HepG2 (cell line): Measurements from ENCODE around the gene FGGY. TPM values are rescaled to one million over a fixed set of nuclear protein-coding genes. Genes with fewer than 3 reads are reported as not detected.

Experiments
- ARID3A ChIP-seq: IDR thresholded peaks from 2 replicates; pipeline ENCODE4 v1.6.1; 2012; ENCODE audit warnings: low read depth, low read length, improper control_type of control experiment
- CHD2 ChIP-seq: IDR thresholded peaks from 2 replicates; pipeline ENCODE4 v1.6.1; 2011; ENCODE audit warnings: low read depth, low read length, improper control_type of control experiment
- ELF3 ChIP-seq: IDR thresholded peaks from 2 replicates; pipeline ENCODE4 v1.6.1; 2016; ENCODE audit warnings: missing genetic modification reagents, missing compliant biosample characterization
- EZH2 ChIP-seq: conservative IDR thresholded peaks from 2 replicates; pipeline ENCODE4 v1.6.1; 2012; ENCODE audit warnings: mild to moderate bottlenecking, low read depth, low read length, moderate library complexity
- HMG20A ChIP-seq: IDR thresholded peaks from 2 replicates; pipeline ENCODE4 v1.6.1; 2016; ENCODE audit warnings: borderline replicate concordance
- MLX ChIP-seq: IDR thresholded peaks from 2 replicates; pipeline ENCODE4 v1.6.1; 2016
- PRMT3 ChIP-seq: sonication (generic); formaldehyde crosslinking; IDR thresholded peaks from 2 replicates; pipeline ENCODE4 v1.8.1; 2022; ENCODE audit warnings: low read depth, mild to moderate bottlenecking, moderate library complexity, missing genetic modification reagents, borderline replicate concordance
- RAD51 ChIP-seq: fragments of 450-650 bp; IDR thresholded peaks from 2 replicates; pipeline ENCODE4 v1.6.1; 2016; ENCODE audit warnings: borderline replicate concordance
- RARG ChIP-seq: sonication (generic); formaldehyde crosslinking; IDR thresholded peaks from 2 replicates; pipeline ENCODE4 v1.4.0; 2020; ENCODE audit warnings: low read depth, mild to moderate bottlenecking, missing genetic modification reagents
- RNF219 ChIP-seq: sonication (generic); formaldehyde crosslinking; IDR thresholded peaks from 2 replicates; pipeline ENCODE4 v1.5.0; 2020; ENCODE audit warnings: mild to moderate bottlenecking, missing genetic modification reagents
- SMAD9 ChIP-seq: sonication (generic); formaldehyde crosslinking; IDR thresholded peaks from 2 replicates; pipeline ENCODE4 v1.5.1; 2020; ENCODE audit warnings: mild to moderate bottlenecking, missing genetic modification reagents
- SMC3 ChIP-seq: IDR thresholded peaks from 2 replicates; pipeline ENCODE4 v1.6.1; 2011; ENCODE audit warnings: low read length, improper control_type of control experiment
- TEF ChIP-seq: sonication (generic); formaldehyde crosslinking; IDR thresholded peaks from 2 replicates; pipeline ENCODE4 v1.5.0; 2020; ENCODE audit warnings: missing genetic modification reagents
- THAP7 ChIP-seq: sonication (generic); formaldehyde crosslinking; IDR thresholded peaks from 2 replicates; pipeline ENCODE4 v1.8.1; 2023; ENCODE audit warnings: mild to moderate bottlenecking, missing genetic modification reagents
- ZBTB7A ChIP-seq: sonication (generic); formaldehyde crosslinking; IDR thresholded peaks from 2 replicates; pipeline ENCODE4 v1.8.0; 2022; ENCODE audit warnings: mild to moderate bottlenecking, missing genetic modification reagents
- ZNF180 ChIP-seq: sonication (generic); formaldehyde crosslinking; IDR thresholded peaks from 2 replicates; pipeline ENCODE4 v1.4.0; 2020; ENCODE audit warnings: low read depth, missing genetic modification reagents, borderline replicate concordance
- ZNF296 ChIP-seq: sonication (generic); formaldehyde crosslinking; conservative IDR thresholded peaks from 2 replicates; pipeline ENCODE4 v1.5.0; 2020; ENCODE audit warnings: mild to moderate bottlenecking, missing genetic modification reagents
- ZNF362 ChIP-seq: sonication (generic); formaldehyde crosslinking; IDR thresholded peaks from 2 replicates; pipeline ENCODE4 v1.4.0; 2020; ENCODE audit warnings: missing genetic modification reagents, mild to moderate bottlenecking, borderline replicate concordance
- polyA plus RNA-seq, 8 experiments: library from polyadenylated mRNA; depleted of rRNA in 3 of 8; stranded (reverse) in 7 of 8; unstranded in 1 of 8; fragments of >200 nt; fragmentation: Illumina TruSeq in 4 of 8; extraction: Trizol in 4 of 8; gene quantifications; 2 replicates each; pipeline versions ENCODE4 v1.2.1 to v1.2.3, GENCODE V29; 2011 to 2016; ENCODE audit warnings: low read depth in 4 of 8, missing spikeins in 1 of 8, mixed read lengths in 1 of 8; ENCODE audit not compliant: insufficient read depth in 1 of 8
- total RNA-seq, 5 experiments: library from RNA; depleted of rRNA; stranded (reverse); fragments of >200 nt; fragmentation: Illumina TruSeq; extraction: Trizol; gene quantifications; 2 replicates each; pipeline ENCODE4 v1.2.3, GENCODE V29; 2016; ENCODE audit warnings: low read depth in 1 of 5
- TF ChIP-seq, protein P1 (sequence below): sonication (generic); formaldehyde crosslinking; conservative IDR thresholded peaks from 2 replicates; pipeline ENCODE4 v1.8.0; 2022; ENCODE audit warnings: mild to moderate bottlenecking, moderate library complexity, missing genetic modification reagents

Gene FGGY
- total and polyA plus RNA-seq, 2 of the 13 experiments (the other 11 are each of a cell fraction or from before 2014, with no cell fraction given) = 15.7 to 27.5 TPM

DNA sequence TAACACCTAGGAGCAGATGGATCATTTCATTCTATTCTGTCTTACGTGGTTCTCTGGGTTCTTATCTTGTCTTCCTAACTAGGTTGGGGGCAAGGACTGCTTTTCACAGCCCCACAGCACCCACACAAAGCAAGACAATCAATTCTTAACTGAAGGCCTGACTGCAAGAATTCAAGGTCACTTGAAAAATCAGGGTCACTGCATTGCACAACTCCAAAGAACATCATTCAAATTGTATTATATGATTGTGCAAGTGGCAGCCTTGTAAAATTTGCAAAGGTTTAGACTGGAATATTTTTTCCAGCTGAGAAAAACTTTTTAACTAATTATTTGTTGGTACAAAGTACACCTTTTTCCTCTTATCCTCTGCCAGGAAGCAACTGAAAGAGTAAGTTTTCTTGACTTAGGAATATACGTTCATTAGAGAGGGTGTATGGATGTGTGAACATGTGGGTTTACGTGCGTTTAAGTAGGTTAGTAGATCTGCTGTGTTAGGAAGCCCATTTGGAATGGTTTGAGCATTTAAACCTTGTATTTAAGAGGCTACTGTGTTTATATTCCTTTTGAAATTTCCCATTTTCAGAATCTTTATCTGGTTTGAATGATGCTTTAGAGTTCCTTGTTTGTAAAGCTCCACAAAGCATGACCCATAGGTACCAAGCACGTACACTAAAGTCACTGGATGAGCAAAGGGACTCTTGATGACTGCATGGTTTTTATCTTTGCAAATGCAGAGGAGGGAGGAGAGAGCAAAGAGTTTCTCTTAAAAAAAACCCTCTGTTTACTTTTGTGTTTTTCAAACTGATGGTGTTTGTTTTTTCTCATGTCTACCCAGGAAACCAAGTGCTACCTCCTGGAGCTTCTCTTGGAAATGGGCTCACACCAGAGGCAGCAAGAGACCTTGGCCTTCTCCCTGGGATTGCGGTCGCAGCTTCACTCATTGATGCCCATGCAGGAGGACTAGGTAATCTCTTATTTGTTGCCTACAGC is 214.9 kb downstream of the FGGY start (continued):
- TF ChIP-seq RNF219 (CRISPR knock-in tag) (no peak), ELF3 (peak; percentile 53; the same call in 1 of the 2 replicates), ZNF362 (CRISPR knock-in tag) (peak; percentile 87), ARID3A (peak; percentile 79), ZBTB7A (CRISPR knock-in tag) (no peak), RARG (no peak), HMG20A (CRISPR knock-in tag) (peak; percentile 86), MLX (CRISPR knock-in tag) (0 out of 2 replicates have a peak, but pooled peaks have one; percentile 24), RAD51 (no peak), CHD2 (no peak), ZNF296 (CRISPR knock-in tag) (no peak), TEF (CRISPR knock-in tag) (no peak), ZNF180 (CRISPR knock-in tag) (no peak), SMC3 (peak; percentile 53; the same call in 1 of the 2 replicates), EZH2 (no peak), THAP7 (CRISPR knock-in tag) (no peak), PRMT3 (CRISPR knock-in tag) (no peak), SMAD9 (CRISPR knock-in tag) (no peak)
- TF ChIP-seq, protein P1, sequence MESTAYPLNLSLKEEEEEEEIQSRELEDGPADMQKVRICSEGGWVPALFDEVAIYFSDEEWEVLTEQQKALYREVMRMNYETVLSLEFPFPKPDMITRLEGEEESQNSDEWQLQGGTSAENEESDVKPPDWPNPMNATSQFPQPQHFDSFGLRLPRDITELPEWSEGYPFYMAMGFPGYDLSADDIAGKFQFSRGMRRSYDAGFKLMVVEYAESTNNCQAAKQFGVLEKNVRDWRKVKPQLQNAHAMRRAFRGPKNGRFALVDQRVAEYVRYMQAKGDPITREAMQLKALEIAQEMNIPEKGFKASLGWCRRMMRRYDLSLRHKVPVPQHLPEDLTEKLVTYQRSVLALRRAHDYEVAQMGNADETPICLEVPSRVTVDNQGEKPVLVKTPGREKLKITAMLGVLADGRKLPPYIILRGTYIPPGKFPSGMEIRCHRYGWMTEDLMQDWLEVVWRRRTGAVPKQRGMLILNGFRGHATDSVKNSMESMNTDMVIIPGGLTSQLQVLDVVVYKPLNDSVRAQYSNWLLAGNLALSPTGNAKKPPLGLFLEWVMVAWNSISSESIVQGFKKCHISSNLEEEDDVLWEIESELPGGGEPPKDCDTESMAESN (CRISPR knock-in tag) = 0 out of 2 replicates have a peak, but pooled peaks have one; percentile 39
